ENCODE results near the gene CEMIP2.
A peak's percentile ranks its signal among the peaks of the same experiment; 100 is the strongest.

Gene CEMIP2

GRCh38 chr9:71685394-71685793 lies 82.9 kb downstream of the CEMIP2 start:
- Histone ChIP-seq H3K9me3 (ENCODE audit: control insufficient read depth, low read length) (no peaks in the 10 kb centered on the region), H3K36me3 (ENCODE audit: control insufficient read depth, insufficient read depth, low read length, severe bottlenecking) (peaks cover 55% of the 10 kb centered on the region), H3K4me3 (ENCODE audit: low read length) (no peak overlapping the region), H3K27me3 (replicated peaks; ENCODE audit: control insufficient read depth, insufficient read depth, low read length) (no peaks in the 10 kb centered on the region), H3K9ac (ENCODE audit: low read length) (no peak overlapping the region), H3K4me1 (ENCODE audit: control insufficient read depth, insufficient read depth, low read length) (peaks cover 45% of the 10 kb centered on the region)
- no peak for DNase-seq (ENCODE audit: low read depth)

- Histone ChIP-seq H3K4me3 (ENCODE audit: low read length) (no peak overlapping the region), H3K27me3 (replicated peaks; ENCODE audit: control insufficient read depth, insufficient read depth, low read length) (no peaks in the 10 kb centered on the region), H3K36me3 (ENCODE audit: control insufficient read depth, insufficient read depth, low read length, severe bottlenecking) (peaks cover 47% of the 10 kb centered on the region), H3K9me3 (ENCODE audit: control insufficient read depth, low read length) (no peaks in the 10 kb centered on the region), H3K4me1 (ENCODE audit: control insufficient read depth, insufficient read depth, low read length) (peaks cover 51% of the 10 kb centered on the region), H3K9ac (ENCODE audit: low read length) (no peak overlapping the region)
- no peak for DNase-seq (ENCODE audit: low read depth)
Measured at GRCh38 chr9:71684566-71684965, 83.7 kb downstream of the CEMIP2 start.

GRCh38 chr9:71683598-71684235 lies 84.6 kb downstream of the CEMIP2 start:
- H3K27me3 ChIP-seq (replicated peaks; ENCODE audit: control insufficient read depth, insufficient read depth, low read length) = no peaks in the 10 kb centered on the region
- peaks cover 60% of the 10 kb centered on the region for H3K4me1 ChIP-seq (ENCODE audit: control insufficient read depth, insufficient read depth, low read length)
- H3K9ac ChIP-seq (ENCODE audit: low read length) = no peak overlapping the region
- peak; percentile 68 for DNase-seq (ENCODE audit: low read depth)
- no peak overlapping the region for H3K4me3 ChIP-seq (ENCODE audit: low read length)
- peaks cover 39% of the 10 kb centered on the region for H3K36me3 ChIP-seq (ENCODE audit: control insufficient read depth, insufficient read depth, low read length, severe bottlenecking)
- H3K9me3 ChIP-seq (ENCODE audit: control insufficient read depth, low read length) = no peaks in the 10 kb centered on the region

- H3K36me3 ChIP-seq (ENCODE audit: control insufficient read depth, insufficient read depth, low read length, severe bottlenecking) = peaks cover 19% of the 10 kb centered on the region
- peak overlapping the region; percentile 19 for H3K4me3 ChIP-seq (ENCODE audit: low read length)
- peak overlapping the region; percentile 79 for H3K9ac ChIP-seq (ENCODE audit: low read length)
- DNase-seq (ENCODE audit: low read depth) = peak; percentile 70
- no peaks in the 10 kb centered on the region for H3K27me3 ChIP-seq (replicated peaks; ENCODE audit: control insufficient read depth, insufficient read depth, low read length)
- H3K9me3 ChIP-seq (ENCODE audit: control insufficient read depth, low read length) = no peaks in the 10 kb centered on the region
- H3K4me1 ChIP-seq (ENCODE audit: control insufficient read depth, insufficient read depth, low read length) = peaks cover 77% of the 10 kb centered on the region
Measured at GRCh38 chr9:71681708-71682272, 86.5 kb downstream of the CEMIP2 start.

- Histone ChIP-seq H3K4me1 (ENCODE audit: control insufficient read depth, insufficient read depth, low read length) (peaks cover 83% of the 10 kb centered on the region), H3K9me3 (ENCODE audit: control insufficient read depth, low read length) (no peaks in the 10 kb centered on the region), H3K36me3 (ENCODE audit: control insufficient read depth, insufficient read depth, low read length, severe bottlenecking) (peaks cover 17% of the 10 kb centered on the region)
Measured at GRCh38 chr9:71681104-71681707, 87.1 kb downstream of the CEMIP2 start.

GRCh38 chr9:71680189-71680980 lies 87.9 kb downstream of the CEMIP2 start:
- DNase-seq (ENCODE audit: low read depth) = peak; percentile 71

More at GRCh38 chr9:71681104-71681707, 87.1 kb downstream of the CEMIP2 start:
- Histone ChIP-seq H3K9ac (ENCODE audit: low read length) (peak overlapping the region; percentile 79), H3K27me3 (replicated peaks; ENCODE audit: control insufficient read depth, insufficient read depth, low read length) (no peaks in the 10 kb centered on the region), H3K4me3 (ENCODE audit: low read length) (no peak overlapping the region)
- DNase-seq (ENCODE audit: low read depth) = peak; percentile 47

GRCh38 chr9:71678999-71679398 lies 89.3 kb downstream of the CEMIP2 start:
- peaks cover 4% of the 10 kb centered on the region for H3K36me3 ChIP-seq (ENCODE audit: control insufficient read depth, insufficient read depth, low read length, severe bottlenecking)
- no peak overlapping the region for H3K4me3 ChIP-seq (ENCODE audit: low read length)
- no peaks in the 10 kb centered on the region for H3K9me3 ChIP-seq (ENCODE audit: control insufficient read depth, low read length)
- H3K27me3 ChIP-seq (replicated peaks; ENCODE audit: control insufficient read depth, insufficient read depth, low read length) = no peaks in the 10 kb centered on the region
- peak; percentile 49 for DNase-seq (ENCODE audit: low read depth)
- peak overlapping the region; percentile 79 for H3K9ac ChIP-seq (ENCODE audit: low read length)
- H3K4me1 ChIP-seq (ENCODE audit: control insufficient read depth, insufficient read depth, low read length) = peaks cover 70% of the 10 kb centered on the region

More at GRCh38 chr9:71680189-71680980, 87.9 kb downstream of the CEMIP2 start:
- H3K4me1 ChIP-seq (ENCODE audit: control insufficient read depth, insufficient read depth, low read length) = peaks cover 78% of the 10 kb centered on the region
- peak overlapping the region; percentile 19 for H3K4me3 ChIP-seq (ENCODE audit: low read length)
- H3K36me3 ChIP-seq (ENCODE audit: control insufficient read depth, insufficient read depth, low read length, severe bottlenecking) = peaks cover 10% of the 10 kb centered on the region
- H3K27me3 ChIP-seq (replicated peaks; ENCODE audit: control insufficient read depth, insufficient read depth, low read length) = no peaks in the 10 kb centered on the region
- H3K9ac ChIP-seq (ENCODE audit: low read length) = peak overlapping the region; percentile 79
- no peaks in the 10 kb centered on the region for H3K9me3 ChIP-seq (ENCODE audit: control insufficient read depth, low read length)

GRCh38 chr9:71677209-71677608 lies 91.1 kb downstream of the CEMIP2 start:
- peak overlapping the region; percentile 79 for H3K9ac ChIP-seq (ENCODE audit: low read length)

GRCh38 chr9:71676460-71676859 lies 91.9 kb downstream of the CEMIP2 start:
- no peak overlapping the region for H3K9ac ChIP-seq (ENCODE audit: low read length)
- H3K36me3 ChIP-seq (ENCODE audit: control insufficient read depth, insufficient read depth, low read length, severe bottlenecking) = no peaks in the 10 kb centered on the region
- H3K4me3 ChIP-seq (ENCODE audit: low read length) = no peak overlapping the region
- DNase-seq (ENCODE audit: low read depth) = no peak
- H3K4me1 ChIP-seq (ENCODE audit: control insufficient read depth, insufficient read depth, low read length) = peaks cover 58% of the 10 kb centered on the region
- H3K27me3 ChIP-seq (replicated peaks; ENCODE audit: control insufficient read depth, insufficient read depth, low read length) = no peaks in the 10 kb centered on the region
- no peaks in the 10 kb centered on the region for H3K9me3 ChIP-seq (ENCODE audit: control insufficient read depth, low read length)

More at GRCh38 chr9:71677209-71677608, 91.1 kb downstream of the CEMIP2 start:
- Histone ChIP-seq H3K4me1 (ENCODE audit: control insufficient read depth, insufficient read depth, low read length) (peaks cover 65% of the 10 kb centered on the region), H3K27me3 (replicated peaks; ENCODE audit: control insufficient read depth, insufficient read depth, low read length) (no peaks in the 10 kb centered on the region), H3K36me3 (ENCODE audit: control insufficient read depth, insufficient read depth, low read length, severe bottlenecking) (no peaks in the 10 kb centered on the region), H3K9me3 (ENCODE audit: control insufficient read depth, low read length) (no peaks in the 10 kb centered on the region), H3K4me3 (ENCODE audit: low read length) (no peak overlapping the region)
- no peak for DNase-seq (ENCODE audit: low read depth)

GRCh38 chr9:71675857-71676165 lies 92.5 kb downstream of the CEMIP2 start:
- Histone ChIP-seq H3K9me3 (ENCODE audit: control insufficient read depth, low read length) (no peaks in the 10 kb centered on the region), H3K27me3 (replicated peaks; ENCODE audit: control insufficient read depth, insufficient read depth, low read length) (no peaks in the 10 kb centered on the region), H3K9ac (ENCODE audit: low read length) (no peak overlapping the region), H3K36me3 (ENCODE audit: control insufficient read depth, insufficient read depth, low read length, severe bottlenecking) (no peaks in the 10 kb centered on the region), H3K4me3 (ENCODE audit: low read length) (no peak overlapping the region), H3K4me1 (ENCODE audit: control insufficient read depth, insufficient read depth, low read length) (peaks cover 51% of the 10 kb centered on the region)
- DNase-seq (ENCODE audit: low read depth) = no peak
